GM12878 (cell line): ENCODE measurements around the gene PRKN.

Experiments
- HDAC2 ChIP-seq: fragments of 200-600 bp; sonication (generic); IDR thresholded peaks from 2 replicates; pipeline ENCODE4 v1.6.1; 2017
- NFIC ChIP-seq: IDR thresholded peaks from 2 replicates; pipeline ENCODE4 v1.6.1; 2012; ENCODE audit warnings: low read depth, mild to moderate bottlenecking, inconsistent platforms, low read length, moderate library complexity
- SRF ChIP-seq, 2 experiments: IDR thresholded peaks; 2 replicates each; pipeline ENCODE4 v1.6.1; 2011; ENCODE audit warnings: low read depth in 2 of 2, low read length in 2 of 2, mild to moderate bottlenecking in 1 of 2, moderate library complexity in 1 of 2
- ZZZ3 ChIP-seq: IDR thresholded peaks from 2 replicates; pipeline ENCODE4 v1.6.1; 2011; ENCODE audit warnings: low read depth; ENCODE audit not compliant: control insufficient read depth, insufficient read length
- TF ChIP-seq, protein P1 (sequence below), 3 experiments: IDR thresholded peaks in 2 of 3; conservative IDR thresholded peaks in 1 of 3; 2 replicates each; pipeline ENCODE4 v1.5.1; 2011; ENCODE audit warnings: low read depth in 3 of 3, low read length in 3 of 3, mild to moderate bottlenecking in 3 of 3, control low read depth in 2 of 3, moderate library complexity in 2 of 3, inconsistent platforms in 1 of 3, mixed read lengths in 1 of 3; ENCODE audit not compliant: control insufficient read depth in 2 of 3, insufficient read depth in 1 of 3; ENCODE audit errors: extremely low read depth in 1 of 3
- TF ChIP-seq, protein P2 (sequence below): fragments of 450-650 bp; IDR thresholded peaks from 2 replicates; pipeline ENCODE4 v1.6.1; 2017; ENCODE audit warnings: mild to moderate bottlenecking, low read depth, inconsistent platforms; ENCODE audit not compliant: poor library complexity, severe bottlenecking
- TF ChIP-seq, protein P3 (sequence below): IDR thresholded peaks from 2 replicates; pipeline ENCODE4 v1.6.1; 2011; ENCODE audit warnings: mild to moderate bottlenecking, low read depth, low read length, moderate library complexity; ENCODE audit not compliant: insufficient replicate concordance
- TF ChIP-seq, protein P4 (sequence below): fragments of 450-650 bp; IDR thresholded peaks from 2 replicates; pipeline ENCODE4 v1.6.1; 2017; ENCODE audit warnings: mild to moderate bottlenecking

DNA sequence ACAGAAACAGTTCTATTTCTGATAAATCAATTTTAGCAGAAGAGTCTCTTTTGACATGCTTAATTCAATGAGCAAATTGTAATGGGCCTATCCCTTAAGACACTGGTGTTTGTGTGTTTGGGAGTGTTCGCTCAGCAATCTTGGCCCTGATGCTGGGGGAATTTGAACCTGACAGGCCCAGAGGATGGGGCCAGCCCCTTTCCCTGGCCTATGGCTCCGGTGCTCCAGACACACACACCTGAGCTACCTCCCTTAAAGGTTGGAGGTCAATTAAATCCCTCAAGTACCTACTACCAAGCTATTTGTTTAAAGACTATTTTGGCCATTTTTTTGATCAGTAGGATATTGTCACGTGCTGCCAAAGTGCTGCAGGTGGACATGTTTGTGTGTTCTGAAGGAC lies 549.3 kb downstream of the PRKN start:
- TF ChIP-seq, protein P1, sequence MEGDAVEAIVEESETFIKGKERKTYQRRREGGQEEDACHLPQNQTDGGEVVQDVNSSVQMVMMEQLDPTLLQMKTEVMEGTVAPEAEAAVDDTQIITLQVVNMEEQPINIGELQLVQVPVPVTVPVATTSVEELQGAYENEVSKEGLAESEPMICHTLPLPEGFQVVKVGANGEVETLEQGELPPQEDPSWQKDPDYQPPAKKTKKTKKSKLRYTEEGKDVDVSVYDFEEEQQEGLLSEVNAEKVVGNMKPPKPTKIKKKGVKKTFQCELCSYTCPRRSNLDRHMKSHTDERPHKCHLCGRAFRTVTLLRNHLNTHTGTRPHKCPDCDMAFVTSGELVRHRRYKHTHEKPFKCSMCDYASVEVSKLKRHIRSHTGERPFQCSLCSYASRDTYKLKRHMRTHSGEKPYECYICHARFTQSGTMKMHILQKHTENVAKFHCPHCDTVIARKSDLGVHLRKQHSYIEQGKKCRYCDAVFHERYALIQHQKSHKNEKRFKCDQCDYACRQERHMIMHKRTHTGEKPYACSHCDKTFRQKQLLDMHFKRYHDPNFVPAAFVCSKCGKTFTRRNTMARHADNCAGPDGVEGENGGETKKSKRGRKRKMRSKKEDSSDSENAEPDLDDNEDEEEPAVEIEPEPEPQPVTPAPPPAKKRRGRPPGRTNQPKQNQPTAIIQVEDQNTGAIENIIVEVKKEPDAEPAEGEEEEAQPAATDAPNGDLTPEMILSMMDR (IDR thresholded peaks at IDR 0.05 in 2 of 3, conservative IDR thresholded peaks at IDR 0.05 in 1 of 3; ENCODE audit: control insufficient read depth in 2 of 3, extremely low read depth in 1 of 3, insufficient read depth in 1 of 3, low read depth in 3 of 3, low read length in 3 of 3), result no peak
- TF ChIP-seq NFIC (no peak), HDAC2 (no peak), SRF (IDR thresholded peaks at IDR 0.05; ENCODE audit: low read depth in 2 of 2, low read length in 2 of 2) (no peak), ZZZ3 (no peak)
- TF ChIP-seq, protein P2, sequence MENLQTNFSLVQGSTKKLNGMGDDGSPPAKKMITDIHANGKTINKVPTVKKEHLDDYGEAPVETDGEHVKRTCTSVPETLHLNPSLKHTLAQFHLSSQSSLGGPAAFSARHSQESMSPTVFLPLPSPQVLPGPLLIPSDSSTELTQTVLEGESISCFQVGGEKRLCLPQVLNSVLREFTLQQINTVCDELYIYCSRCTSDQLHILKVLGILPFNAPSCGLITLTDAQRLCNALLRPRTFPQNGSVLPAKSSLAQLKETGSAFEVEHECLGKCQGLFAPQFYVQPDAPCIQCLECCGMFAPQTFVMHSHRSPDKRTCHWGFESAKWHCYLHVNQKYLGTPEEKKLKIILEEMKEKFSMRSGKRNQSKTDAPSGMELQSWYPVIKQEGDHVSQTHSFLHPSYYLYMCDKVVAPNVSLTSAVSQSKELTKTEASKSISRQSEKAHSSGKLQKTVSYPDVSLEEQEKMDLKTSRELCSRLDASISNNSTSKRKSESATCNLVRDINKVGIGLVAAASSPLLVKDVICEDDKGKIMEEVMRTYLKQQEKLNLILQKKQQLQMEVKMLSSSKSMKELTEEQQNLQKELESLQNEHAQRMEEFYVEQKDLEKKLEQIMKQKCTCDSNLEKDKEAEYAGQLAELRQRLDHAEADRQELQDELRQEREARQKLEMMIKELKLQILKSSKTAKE, result no peak
- TF ChIP-seq, protein P3, sequence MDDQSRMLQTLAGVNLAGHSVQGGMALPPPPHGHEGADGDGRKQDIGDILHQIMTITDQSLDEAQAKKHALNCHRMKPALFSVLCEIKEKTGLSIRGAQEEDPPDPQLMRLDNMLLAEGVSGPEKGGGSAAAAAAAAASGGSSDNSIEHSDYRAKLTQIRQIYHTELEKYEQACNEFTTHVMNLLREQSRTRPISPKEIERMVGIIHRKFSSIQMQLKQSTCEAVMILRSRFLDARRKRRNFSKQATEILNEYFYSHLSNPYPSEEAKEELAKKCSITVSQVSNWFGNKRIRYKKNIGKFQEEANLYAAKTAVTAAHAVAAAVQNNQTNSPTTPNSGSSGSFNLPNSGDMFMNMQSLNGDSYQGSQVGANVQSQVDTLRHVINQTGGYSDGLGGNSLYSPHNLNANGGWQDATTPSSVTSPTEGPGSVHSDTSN, result no peak
- TF ChIP-seq, protein P4, sequence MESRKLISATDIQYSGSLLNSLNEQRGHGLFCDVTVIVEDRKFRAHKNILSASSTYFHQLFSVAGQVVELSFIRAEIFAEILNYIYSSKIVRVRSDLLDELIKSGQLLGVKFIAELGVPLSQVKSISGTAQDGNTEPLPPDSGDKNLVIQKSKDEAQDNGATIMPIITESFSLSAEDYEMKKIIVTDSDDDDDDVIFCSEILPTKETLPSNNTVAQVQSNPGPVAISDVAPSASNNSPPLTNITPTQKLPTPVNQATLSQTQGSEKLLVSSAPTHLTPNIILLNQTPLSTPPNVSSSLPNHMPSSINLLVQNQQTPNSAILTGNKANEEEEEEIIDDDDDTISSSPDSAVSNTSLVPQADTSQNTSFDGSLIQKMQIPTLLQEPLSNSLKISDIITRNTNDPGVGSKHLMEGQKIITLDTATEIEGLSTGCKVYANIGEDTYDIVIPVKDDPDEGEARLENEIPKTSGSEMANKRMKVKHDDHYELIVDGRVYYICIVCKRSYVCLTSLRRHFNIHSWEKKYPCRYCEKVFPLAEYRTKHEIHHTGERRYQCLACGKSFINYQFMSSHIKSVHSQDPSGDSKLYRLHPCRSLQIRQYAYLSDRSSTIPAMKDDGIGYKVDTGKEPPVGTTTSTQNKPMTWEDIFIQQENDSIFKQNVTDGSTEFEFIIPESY, result no peak
